ENCODE data around the gene CHMP3.

GRCh38 chr2:86608832-86609410, 45.7 kb upstream of the CHMP3 start:
- TF ChIP-seq EZH2 (IDR thresholded peaks at IDR 0.05; ENCODE audit: borderline replicate concordance, insufficient read depth, low read depth, low read length, poor library complexity, severe bottlenecking) = no peak
- TF ChIP-seq, protein P1, sequence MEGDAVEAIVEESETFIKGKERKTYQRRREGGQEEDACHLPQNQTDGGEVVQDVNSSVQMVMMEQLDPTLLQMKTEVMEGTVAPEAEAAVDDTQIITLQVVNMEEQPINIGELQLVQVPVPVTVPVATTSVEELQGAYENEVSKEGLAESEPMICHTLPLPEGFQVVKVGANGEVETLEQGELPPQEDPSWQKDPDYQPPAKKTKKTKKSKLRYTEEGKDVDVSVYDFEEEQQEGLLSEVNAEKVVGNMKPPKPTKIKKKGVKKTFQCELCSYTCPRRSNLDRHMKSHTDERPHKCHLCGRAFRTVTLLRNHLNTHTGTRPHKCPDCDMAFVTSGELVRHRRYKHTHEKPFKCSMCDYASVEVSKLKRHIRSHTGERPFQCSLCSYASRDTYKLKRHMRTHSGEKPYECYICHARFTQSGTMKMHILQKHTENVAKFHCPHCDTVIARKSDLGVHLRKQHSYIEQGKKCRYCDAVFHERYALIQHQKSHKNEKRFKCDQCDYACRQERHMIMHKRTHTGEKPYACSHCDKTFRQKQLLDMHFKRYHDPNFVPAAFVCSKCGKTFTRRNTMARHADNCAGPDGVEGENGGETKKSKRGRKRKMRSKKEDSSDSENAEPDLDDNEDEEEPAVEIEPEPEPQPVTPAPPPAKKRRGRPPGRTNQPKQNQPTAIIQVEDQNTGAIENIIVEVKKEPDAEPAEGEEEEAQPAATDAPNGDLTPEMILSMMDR (IDR thresholded peaks at IDR 0.05) = no peak

Data from B cell (primary cell).